ENCODE results near the gene UCN. TPM values are rescaled to one million over a fixed set of nuclear protein-coding genes. Genes with fewer than 3 reads are reported as not detected.

Gene UCN
- total RNA-seq, 5 donors from 2014 or later (not counting 1 experiment from before 2014, with no cell fraction given) = 1.8 to 7.8 (median 4.2) TPM

- CTCF ChIA-PET = no interaction called here
- H3K27ac Mint-ChIP-seq = peak overlapping the region; percentile 4 to 11
- POLR2A ChIA-PET = no interaction called here
- H3K36me3 ChIP-seq (ENCODE audit: control insufficient read depth in 2 of 2, extremely low read depth in 1 of 2, insufficient read depth in 1 of 2, low read length in 1 of 2) = peaks cover 4 to 33% of the 10 kb centered on the region in 2 donors
- H3K36me3 Mint-ChIP-seq = peaks cover 35% of the 10 kb centered on the region
- no peak overlapping the region for H3K4me3 ChIP-seq (ENCODE audit: control insufficient read depth in 1 of 2, extremely low read depth in 1 of 2, low read length in 1 of 2)
- ATAC-seq (replicated peaks in 1 of 4) = no peak
- DNase-seq = no peak
- 100% methylated on average over 3 of the region's 5 CpGs for WGBS (ENCODE audit: insufficient coverage)
- no peaks in the 10 kb centered on the region for H3K27me3 ChIP-seq (replicated peaks in 1 of 2; ENCODE audit: control insufficient read depth in 2 of 2, extremely low read depth in 1 of 2, insufficient read depth in 2 of 2, low read length in 1 of 2)
- H3K9me3 Mint-ChIP-seq = no peaks in the 10 kb centered on the region
- peaks cover 10 to 16% of the 10 kb centered on the region in 2 experiments for H3K4me1 ChIP-seq (ENCODE audit: control insufficient read depth in 1 of 2, extremely low read depth in 1 of 2, insufficient read depth in 2 of 2, low read length in 2 of 2)
- no peak overlapping the region for H3K27ac ChIP-seq (ENCODE audit: low read length)
- H3K27me3 Mint-ChIP-seq = no peaks in the 10 kb centered on the region
- H3K9me3 ChIP-seq = no peaks in the 10 kb centered on the region
- H3K4me3 Mint-ChIP-seq = peak overlapping the region; percentile 6 to 98 (median 57)
- H3K4me1 Mint-ChIP-seq = peaks cover 20 to 32% (median 20%) of the 10 kb centered on the region in 3 donors
These were observed 16.5 kb upstream of the UCN start for GRCh38 chr2:27324720-27325119.

GRCh38 chr2:27323596-27324285 lies 15.5 kb upstream of the UCN start:
- Mint-ChIP-seq H3K27me3 (no peaks in the 10 kb centered on the region), H3K4me1 (peaks cover 20 to 32% (median 20%) of the 10 kb centered on the region in 3 donors)
- ATAC-seq (replicated peaks in 1 of 4) = peak in 3 of 4 experiments; percentile 2 to 7 (median 2)

GRCh38 chr2:27322766-27323595 lies 14.7 kb upstream of the UCN start, which contains the start of gene MPV17:
Gene MPV17 (minus strand): TSS chr2:27323097. CDS start chr2:27322517, 580 bp downstream.
- Histone ChIP-seq H3K9me3 (no peaks in the 10 kb centered on the region), H3K27ac (ENCODE audit: low read length) (peak within 1 kb of the TSS; percentile 93), H3K36me3 (ENCODE audit: control insufficient read depth in 2 of 2, extremely low read depth in 1 of 2, insufficient read depth in 1 of 2, low read length in 1 of 2) (peaks cover 4 to 18% of the 10 kb centered on the region in 2 donors), H3K4me3 (ENCODE audit: control insufficient read depth in 1 of 2, extremely low read depth in 1 of 2, low read length in 1 of 2) (peak within 1 kb of the TSS; percentile 82 to 87), H3K4me1 (ENCODE audit: control insufficient read depth in 1 of 2, extremely low read depth in 1 of 2, insufficient read depth in 2 of 2, low read length in 2 of 2) (peaks cover 10 to 16% of the 10 kb centered on the region in 2 experiments), H3K27me3 (replicated peaks in 1 of 2; ENCODE audit: control insufficient read depth in 2 of 2, extremely low read depth in 1 of 2, insufficient read depth in 2 of 2, low read length in 1 of 2) (no peaks in the 10 kb centered on the region)
- peak within 1 kb of the TSS; percentile 96 to 97 for H3K27ac Mint-ChIP-seq
- CTCF ChIA-PET = interaction anchor here in 1 of 2 donors (0.6 to 0.9 kb wide), 4 partner anchors 20 to 1244 kb away, joined by 3 to 5 read pairs (median 4); no protein-coding TSS in a partner anchor
- peaks cover 20 to 32% (median 20%) of the 10 kb centered on the region in 3 donors for H3K4me1 Mint-ChIP-seq
- POLR2A ChIA-PET = interaction anchor here (0.5 to 1.6 kb wide), 4 partner anchors 20 to 96 kb away, joined by 3 to 4 read pairs (median 4); no protein-coding TSS in a partner anchor
- peaks cover 24% of the 10 kb centered on the region for H3K36me3 Mint-ChIP-seq
- H3K27me3 Mint-ChIP-seq = no peaks in the 10 kb centered on the region
- H3K4me3 Mint-ChIP-seq = peak within 1 kb of the TSS; percentile 97 to 99 (median 98)
- DNase-seq (peak; percentile 67 to 91 (median 82)), ATAC-seq (replicated peaks in 1 of 4) (peak; percentile 96 to 99 (median 98))
- no peaks in the 10 kb centered on the region for H3K9me3 Mint-ChIP-seq
- WGBS (ENCODE audit: insufficient coverage) = 1% methylated on average over 23 of the region's 39 CpGs

More at GRCh38 chr2:27323596-27324285, 15.5 kb upstream of the UCN start:
- peak overlapping the region; percentile 97 to 99 (median 98) for H3K4me3 Mint-ChIP-seq
- CTCF ChIA-PET = interaction anchor here in 1 of 2 donors (0.6 to 0.7 kb wide), 2 partner anchors 21 to 36 kb away, joined by 5 read pairs; no protein-coding TSS in a partner anchor
- H3K36me3 Mint-ChIP-seq = peaks cover 31% of the 10 kb centered on the region
- DNase-seq = no peak
- Histone ChIP-seq H3K36me3 (ENCODE audit: control insufficient read depth in 2 of 2, extremely low read depth in 1 of 2, insufficient read depth in 1 of 2, low read length in 1 of 2) (peaks cover 4 to 24% of the 10 kb centered on the region in 2 donors), H3K9me3 (no peaks in the 10 kb centered on the region), H3K4me1 (ENCODE audit: control insufficient read depth in 1 of 2, extremely low read depth in 1 of 2, insufficient read depth in 2 of 2, low read length in 2 of 2) (peaks cover 10 to 16% of the 10 kb centered on the region in 2 experiments), H3K27me3 (replicated peaks in 1 of 2; ENCODE audit: control insufficient read depth in 2 of 2, extremely low read depth in 1 of 2, insufficient read depth in 2 of 2, low read length in 1 of 2) (no peaks in the 10 kb centered on the region), H3K4me3 (ENCODE audit: control insufficient read depth in 1 of 2, extremely low read depth in 1 of 2, low read length in 1 of 2) (peak overlapping the region; percentile 82 to 87), H3K27ac (ENCODE audit: low read length) (peak overlapping the region; percentile 93)
- no peaks in the 10 kb centered on the region for H3K9me3 Mint-ChIP-seq
- POLR2A ChIA-PET = interaction anchor here (0.5 to 1.6 kb wide), 2 partner anchors 19 to 97 kb away, joined by 3 to 4 read pairs; no protein-coding TSS in a partner anchor
- H3K27ac Mint-ChIP-seq = peak overlapping the region; percentile 96 to 97
- WGBS (ENCODE audit: insufficient coverage) = no CpG with 5 or more reads among the region's 5 CpGs

GRCh38 chr2:27322301-27322765 lies 14.1 kb upstream of the UCN start:
- no peaks in the 10 kb centered on the region for H3K9me3 Mint-ChIP-seq
- H3K4me1 Mint-ChIP-seq = peaks cover 20 to 32% (median 20%) of the 10 kb centered on the region in 3 donors
- Histone ChIP-seq H3K4me1 (ENCODE audit: control insufficient read depth in 1 of 2, extremely low read depth in 1 of 2, insufficient read depth in 2 of 2, low read length in 2 of 2) (peaks cover 10 to 16% of the 10 kb centered on the region in 2 experiments), H3K36me3 (ENCODE audit: control insufficient read depth in 2 of 2, extremely low read depth in 1 of 2, insufficient read depth in 1 of 2, low read length in 1 of 2) (peaks cover 4 to 15% of the 10 kb centered on the region in 2 donors), H3K27me3 (replicated peaks in 1 of 2; ENCODE audit: control insufficient read depth in 2 of 2, extremely low read depth in 1 of 2, insufficient read depth in 2 of 2, low read length in 1 of 2) (no peaks in the 10 kb centered on the region), H3K9me3 (no peaks in the 10 kb centered on the region), H3K27ac (ENCODE audit: low read length) (peak overlapping the region; percentile 93), H3K4me3 (ENCODE audit: control insufficient read depth in 1 of 2, extremely low read depth in 1 of 2, low read length in 1 of 2) (peak overlapping the region; percentile 82 to 87)
- H3K36me3 Mint-ChIP-seq = peaks cover 23% of the 10 kb centered on the region
- H3K27me3 Mint-ChIP-seq = no peaks in the 10 kb centered on the region
- CTCF ChIA-PET = interaction anchor here in 1 of 2 donors (0.6 to 0.9 kb wide), 3 partner anchors 19 to 1245 kb away, joined by 3 to 4 read pairs (median 3); no protein-coding TSS in a partner anchor
- peak overlapping the region; percentile 96 to 97 for H3K27ac Mint-ChIP-seq
- POLR2A ChIA-PET = interaction anchor here in 1 of 2 donors (0.5 to 1.0 kb wide), 2 partner anchors 58 to 255 kb away, joined by 3 to 4 read pairs; no protein-coding TSS in a partner anchor
- 0% methylated on average over 1 of the region's 10 CpGs for WGBS (ENCODE audit: insufficient coverage)
- ATAC-seq (replicated peaks in 1 of 4) (peak in 2 of 4 experiments; percentile 4 to 10), DNase-seq (peak in 7 of 35 experiments; percentile 6 to 28 (median 8))
- H3K4me3 Mint-ChIP-seq = peak overlapping the region; percentile 97 to 99 (median 98)

GRCh38 chr2:27320958-27321543 lies 12.8 kb upstream of the UCN start:
- no peak overlapping the region for H3K4me3 ChIP-seq (ENCODE audit: control insufficient read depth in 1 of 2, extremely low read depth in 1 of 2, low read length in 1 of 2)
- ATAC-seq (replicated peaks in 1 of 4) (no peak), DNase-seq (no peak)
- ChIA-PET CTCF (no interaction called here), POLR2A (no interaction called here)
- H3K9me3 Mint-ChIP-seq = no peaks in the 10 kb centered on the region
- peaks cover 10 to 16% of the 10 kb centered on the region in 2 experiments for H3K4me1 ChIP-seq (ENCODE audit: control insufficient read depth in 1 of 2, extremely low read depth in 1 of 2, insufficient read depth in 2 of 2, low read length in 2 of 2)
- H3K27me3 ChIP-seq (replicated peaks in 1 of 2; ENCODE audit: control insufficient read depth in 2 of 2, extremely low read depth in 1 of 2, insufficient read depth in 2 of 2, low read length in 1 of 2) = no peaks in the 10 kb centered on the region
- H3K4me1 Mint-ChIP-seq = peaks cover 20 to 32% (median 20%) of the 10 kb centered on the region in 3 donors
- H3K27ac ChIP-seq (ENCODE audit: low read length) = no peak overlapping the region
- H3K36me3 ChIP-seq (ENCODE audit: control insufficient read depth in 2 of 2, extremely low read depth in 1 of 2, insufficient read depth in 1 of 2, low read length in 1 of 2) = peaks cover 3 to 14% of the 10 kb centered on the region in 2 donors
- no peaks in the 10 kb centered on the region for H3K9me3 ChIP-seq
- peak overlapping the region in 2 of 3 donors; percentile 35 to 99 for H3K4me3 Mint-ChIP-seq
- no peak overlapping the region for H3K27ac Mint-ChIP-seq
- no peaks in the 10 kb centered on the region for H3K27me3 Mint-ChIP-seq
- H3K36me3 Mint-ChIP-seq = peaks cover 12% of the 10 kb centered on the region
- WGBS (ENCODE audit: insufficient coverage) = 78% methylated on average over 6 of the region's 8 CpGs
